Esophagus squamous epithelium (tissue), 4 donors: ENCODE measurements around the gene MRAS.

Source experiments
- CTCF ChIP-seq, 6 experiments: fragments of 450-650 bp in 4 of 6; fragments of 200-600 bp in 2 of 6; sonication (generic) in 2 of 6; IDR thresholded peaks; one replicate each; pipeline ENCODE4 v1.5.1; 2016 to 2019; ENCODE audit warnings: antibody characterized with exemption in 6 of 6, mild to moderate bottlenecking in 4 of 6, moderate library complexity in 4 of 6
- POLR2A ChIP-seq, 4 donors: fragments of 450-650 bp; IDR thresholded peaks; one replicate each; pipeline ENCODE4 v1.6.1; 2017; ENCODE audit warnings: antibody characterized with exemption in 4 of 4, mild to moderate bottlenecking in 4 of 4, moderate library complexity in 3 of 4

GRCh38 chr3:138314751-138315150, 33.6 kb upstream of the MRAS start:
- TF ChIP-seq CTCF (IDR thresholded peaks at IDR 0.05) (no peak), POLR2A (IDR thresholded peaks at IDR 0.05) (no peak)
